ENCODE results near the gene SPAG5.

SPAG5 gene

DNA sequence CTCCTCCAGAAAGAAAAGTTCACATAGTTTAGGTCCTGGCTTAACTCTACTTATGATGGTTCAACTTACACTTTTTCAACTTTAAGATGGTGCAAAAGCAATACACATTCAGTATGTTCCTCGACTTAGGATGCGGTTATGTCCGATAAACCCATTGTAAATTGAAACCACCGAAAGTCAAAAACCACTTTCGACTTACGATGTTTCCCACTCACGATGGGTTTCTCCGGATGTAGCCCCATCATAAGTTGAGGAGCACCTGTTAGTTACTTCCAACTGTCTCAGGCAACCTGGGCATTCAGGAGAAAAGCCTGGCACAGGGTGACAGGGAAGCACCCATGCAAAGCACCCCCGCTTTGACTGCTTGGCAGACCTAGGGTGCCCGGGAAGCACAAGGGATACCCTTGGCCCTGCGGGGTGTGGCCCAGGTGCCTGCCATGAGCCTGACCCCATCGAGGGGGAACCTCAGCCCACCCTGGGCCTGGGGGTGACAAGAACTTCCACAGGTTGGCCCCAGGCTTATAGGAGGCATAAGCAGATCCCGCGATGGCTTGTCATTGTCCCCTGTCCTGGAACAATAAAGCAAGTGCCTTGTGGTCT lies 60.4 kb downstream of the SPAG5 start:
- DNase-seq = no peak

DNA sequence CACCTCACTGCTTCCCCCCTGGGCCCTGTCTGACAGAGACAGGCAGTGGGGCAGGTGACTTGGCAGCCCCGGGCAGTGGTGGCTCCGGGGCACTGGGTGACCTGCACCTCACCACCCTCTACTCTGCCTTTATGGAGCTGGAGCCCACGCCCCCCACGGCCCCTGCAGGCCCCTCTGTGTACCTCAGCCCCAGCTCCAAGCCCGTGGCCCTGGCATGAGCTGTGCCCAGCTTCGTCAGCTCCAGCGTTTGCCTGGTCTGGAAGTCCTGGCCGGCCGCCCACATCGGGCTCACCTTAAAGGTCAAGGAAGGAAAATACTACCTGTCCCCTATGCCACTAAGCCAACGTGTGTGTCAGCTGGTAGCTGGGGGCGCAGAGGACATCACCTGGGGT lies 61.6 kb downstream of the SPAG5 start:
- no peak for DNase-seq

DNA sequence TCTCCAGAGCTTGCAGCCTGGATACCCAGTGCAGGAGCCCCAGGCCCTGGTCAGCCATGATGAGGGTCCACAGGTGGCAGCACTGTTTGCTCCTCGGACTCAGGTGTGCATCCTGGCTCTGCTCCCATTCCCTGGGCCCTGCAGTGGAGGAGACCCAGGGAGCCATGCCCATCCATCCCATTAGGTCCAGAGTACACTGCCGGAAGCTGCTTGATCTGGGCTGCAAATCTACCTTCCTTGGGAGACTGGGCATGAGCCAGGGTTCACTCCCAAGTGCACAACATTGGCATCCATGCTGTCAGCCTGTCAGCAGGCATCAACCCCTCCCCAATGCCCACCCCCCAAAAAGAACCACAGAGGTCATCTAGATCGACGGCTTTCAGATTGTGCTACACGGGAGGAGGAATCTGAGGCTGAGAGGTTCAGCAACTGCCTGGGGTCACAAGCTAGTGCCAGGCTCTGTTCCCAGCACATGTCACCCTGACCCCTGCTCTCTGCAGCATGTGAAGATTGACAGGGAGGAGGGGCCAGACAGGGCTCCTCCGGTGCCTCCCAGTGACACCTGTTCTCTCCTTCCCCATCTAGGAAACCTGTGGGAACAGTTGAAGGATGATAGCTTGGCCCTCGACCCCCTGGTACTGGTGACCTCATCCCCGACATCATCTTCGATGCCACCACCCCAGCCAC lies 62.1 kb downstream of the SPAG5 start:
- DNase-seq = no peak

DNA sequence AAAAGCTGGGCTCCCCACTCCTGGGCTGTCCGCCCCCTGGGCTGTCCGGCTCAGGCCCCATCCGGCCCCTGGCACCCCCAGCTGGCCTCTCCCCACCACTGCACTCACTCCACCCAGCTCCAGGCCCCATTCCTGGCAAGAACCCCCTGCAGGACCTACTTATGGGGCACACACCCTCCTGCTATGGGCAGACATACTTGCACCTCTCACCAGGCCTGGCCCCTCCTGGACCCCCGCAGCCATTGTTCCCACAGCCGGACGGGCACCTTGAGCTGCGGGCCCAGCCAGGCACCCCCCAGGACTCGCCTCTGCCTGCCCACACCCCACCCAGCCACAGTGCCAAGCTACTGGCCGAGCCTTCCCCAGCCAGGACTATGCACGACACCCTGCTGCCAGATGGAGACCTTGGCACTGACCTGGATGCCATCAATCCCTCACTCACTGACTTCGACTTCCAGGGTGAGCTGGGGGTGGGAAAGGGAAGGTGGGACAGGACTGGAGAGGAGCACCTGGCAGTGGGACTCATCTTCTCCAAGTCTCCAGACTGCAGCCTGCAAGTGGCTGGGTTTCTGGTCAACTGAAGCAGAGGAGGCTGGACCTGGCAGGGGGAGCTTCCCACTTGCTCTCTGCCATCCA lies 64.0 kb downstream of the SPAG5 start:
- no peak for DNase-seq

DNA sequence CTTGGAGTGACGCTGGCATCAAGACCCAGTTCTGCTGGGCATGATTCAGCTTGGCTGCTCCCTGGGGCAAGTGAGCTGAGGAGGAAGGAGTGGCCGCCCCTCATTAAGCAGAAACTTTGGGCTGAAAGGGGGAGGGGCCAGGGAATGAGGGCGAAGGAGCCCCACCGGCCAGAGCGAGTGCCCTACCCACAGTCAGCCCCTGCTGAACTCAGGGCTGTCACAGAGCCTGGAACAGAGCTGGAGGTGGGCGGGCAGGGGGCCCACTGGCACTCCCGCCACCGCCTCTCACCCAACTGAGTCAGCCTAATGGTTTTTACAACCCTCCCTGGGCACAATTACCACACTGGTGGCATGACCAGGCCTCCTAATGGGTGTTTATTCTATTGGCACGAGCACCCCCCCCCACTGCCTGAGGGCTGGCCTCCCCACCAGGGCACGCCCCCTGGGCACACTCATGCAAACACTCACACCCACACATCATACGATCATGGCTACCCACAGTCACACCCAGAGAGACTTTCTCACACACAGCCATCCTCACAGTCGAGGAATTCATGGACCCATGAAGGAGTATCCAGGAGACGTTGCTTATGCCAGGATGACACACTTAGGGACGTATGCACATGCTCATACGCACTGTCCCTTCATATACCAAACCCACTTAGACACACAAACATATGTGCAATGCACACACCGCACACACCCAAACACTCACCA lies 65.6 kb downstream of the SPAG5 start:
- no peak for DNase-seq

DNA sequence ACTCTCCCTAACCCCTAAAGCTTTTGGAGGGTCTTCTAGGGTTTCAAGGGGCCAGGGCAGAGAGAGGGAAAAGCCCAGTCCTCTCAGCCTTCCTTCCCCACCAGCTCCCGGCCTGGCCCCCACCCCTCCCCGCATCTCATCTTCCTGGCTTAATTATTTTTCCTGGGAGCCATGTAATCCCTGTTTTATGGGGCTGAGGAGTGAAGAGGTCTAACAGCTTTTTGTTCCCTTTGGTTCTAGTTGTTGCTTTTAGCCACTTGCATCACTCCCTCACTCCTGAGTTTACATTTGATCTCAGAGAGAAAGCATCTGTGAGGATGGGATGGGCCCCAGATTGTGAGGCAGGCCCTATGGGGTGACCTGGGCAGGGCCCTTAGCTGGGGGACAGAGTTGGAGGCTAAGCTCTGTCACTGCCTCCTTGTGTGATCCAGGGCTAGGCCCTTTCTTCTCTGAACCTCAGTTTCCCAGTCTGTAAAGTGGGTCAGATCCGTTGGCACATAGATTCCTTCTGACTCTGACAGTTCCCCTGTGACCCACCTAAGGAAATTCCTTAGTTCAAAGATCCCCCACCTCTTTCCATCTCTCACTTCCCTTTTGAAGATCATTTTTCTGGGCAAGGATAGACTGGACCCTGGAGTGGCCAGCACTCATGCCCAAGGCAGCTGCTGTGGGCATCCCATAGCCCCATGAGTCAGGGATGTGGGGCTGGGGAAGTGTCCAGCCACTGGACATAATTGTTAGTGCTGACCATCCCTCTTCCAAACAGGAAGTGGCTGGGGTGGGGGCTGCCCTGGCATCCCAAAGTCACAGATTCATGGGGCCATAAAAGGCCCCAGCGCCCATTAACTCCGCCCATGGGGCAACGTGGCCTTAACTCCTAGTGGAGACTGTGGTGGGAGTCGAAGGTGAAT lies 66.5 kb downstream of the SPAG5 start:
- DNase-seq = no peak

DNA sequence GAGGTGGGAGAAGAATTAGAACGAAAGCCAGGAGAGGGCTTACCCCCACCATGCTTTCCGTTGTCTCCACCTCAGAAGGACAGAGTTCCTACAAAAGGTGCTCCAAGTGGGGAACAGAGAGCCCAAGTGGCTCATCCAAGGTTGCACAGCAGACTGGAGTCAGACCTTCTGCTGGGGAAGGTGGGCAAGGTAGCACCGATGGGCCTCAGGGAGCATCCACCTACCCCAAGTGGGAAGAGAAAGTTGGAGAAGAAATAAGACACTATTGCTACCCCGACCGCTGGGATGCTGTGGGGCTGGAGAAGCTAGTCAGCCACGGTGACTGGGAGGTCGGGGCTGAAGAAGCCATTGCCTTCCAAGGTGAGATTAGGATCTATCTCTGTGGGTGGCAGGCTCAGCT lies 67.9 kb downstream of the SPAG5 start:
- DNase-seq = no peak

DNA sequence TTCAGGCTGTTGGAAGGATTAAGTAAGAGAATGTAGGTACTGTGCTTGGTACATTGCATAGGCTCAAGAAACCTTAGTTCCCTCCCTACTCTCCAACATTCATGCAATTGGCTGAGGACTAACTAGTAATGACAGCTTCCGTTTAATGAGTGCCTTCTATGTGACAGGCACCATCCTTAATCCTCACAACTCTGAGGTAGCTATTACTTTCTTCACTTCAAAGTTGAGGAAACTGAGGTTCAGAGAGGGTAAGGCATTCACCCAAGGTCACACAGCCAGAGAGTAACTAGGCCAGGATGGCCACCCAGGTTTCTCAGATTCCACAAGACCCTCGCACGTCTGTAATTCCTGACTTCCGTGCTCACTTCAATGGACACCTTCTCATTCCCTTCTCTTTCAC lies 68.6 kb downstream of the SPAG5 start:
- DNase-seq = no peak

DNA sequence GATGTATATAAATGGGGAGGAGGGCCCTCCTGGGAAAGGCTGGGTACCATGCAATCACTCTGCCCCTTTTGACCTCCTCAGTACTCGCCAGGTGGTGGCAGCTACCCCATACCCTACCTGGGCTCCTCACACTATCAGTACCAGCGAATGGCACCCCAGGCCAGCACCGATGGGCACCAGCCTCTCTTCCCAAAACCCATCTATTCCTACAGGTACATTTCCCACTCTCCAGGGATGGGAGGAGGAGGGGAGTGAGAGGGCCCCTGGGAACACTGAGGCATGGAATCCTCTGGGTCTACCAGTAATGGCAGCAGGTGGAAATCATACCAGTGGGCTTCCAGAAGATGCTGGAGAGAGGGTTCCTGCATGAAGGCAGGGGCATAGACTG lies 69.8 kb downstream of the SPAG5 start:
- no peak for DNase-seq

DNA sequence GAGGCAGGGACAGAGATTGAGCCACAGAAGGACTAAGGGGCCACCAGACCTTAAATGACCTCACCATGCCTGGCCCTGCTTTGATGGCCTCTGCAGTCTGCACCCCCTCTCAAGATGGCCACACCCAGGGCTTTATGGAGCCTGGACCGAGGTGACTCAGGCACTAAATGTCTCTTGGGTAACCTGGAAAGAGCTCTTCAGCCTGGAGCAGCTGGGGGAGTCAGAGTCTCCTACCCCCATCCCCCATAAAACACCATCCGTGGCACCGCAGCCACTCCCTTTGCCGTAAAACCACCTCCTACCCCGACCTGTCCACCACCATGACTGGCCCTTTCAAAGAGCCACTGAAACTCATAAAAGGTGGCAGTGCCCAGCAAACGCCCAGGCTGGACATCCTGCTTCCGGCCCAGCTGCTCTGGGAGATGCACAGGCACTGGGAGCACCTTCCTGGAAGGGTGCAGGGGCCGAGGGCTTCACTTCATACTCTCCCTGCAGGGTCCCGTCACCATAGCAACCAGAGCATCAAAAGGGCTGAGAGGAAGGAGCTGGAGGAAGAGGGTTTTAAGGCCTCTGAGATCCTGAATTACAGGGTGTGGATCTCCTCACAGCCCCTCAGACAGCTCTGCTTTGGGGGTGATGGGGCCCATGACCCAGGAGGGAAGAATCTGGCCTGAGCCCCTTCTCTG lies 70.4 kb downstream of the SPAG5 start:
- no peak for DNase-seq

DNA sequence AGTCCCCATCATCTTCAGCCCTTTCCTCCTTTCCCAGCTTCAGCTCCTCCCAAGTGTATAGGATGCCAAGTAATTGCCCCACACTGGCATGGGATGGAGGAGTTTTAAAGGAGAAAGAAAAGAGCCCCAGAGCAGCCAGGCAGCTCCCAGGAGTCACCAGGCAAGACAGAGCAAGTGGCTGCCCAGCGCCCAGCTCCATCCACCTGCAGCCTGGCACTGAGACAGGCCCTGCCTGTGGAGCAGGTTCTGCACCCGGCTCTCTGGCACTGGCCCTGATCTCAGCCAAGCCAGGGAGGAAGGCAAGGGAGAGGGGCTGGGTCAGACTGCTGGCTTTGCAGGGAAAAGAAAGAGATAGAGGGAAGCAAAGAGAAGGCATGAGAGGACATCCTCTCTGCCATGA lies 71.0 kb downstream of the SPAG5 start:
- no peak for DNase-seq
